ENCODE results near the gene ADRM1.

The ADRM1 gene

DNA sequence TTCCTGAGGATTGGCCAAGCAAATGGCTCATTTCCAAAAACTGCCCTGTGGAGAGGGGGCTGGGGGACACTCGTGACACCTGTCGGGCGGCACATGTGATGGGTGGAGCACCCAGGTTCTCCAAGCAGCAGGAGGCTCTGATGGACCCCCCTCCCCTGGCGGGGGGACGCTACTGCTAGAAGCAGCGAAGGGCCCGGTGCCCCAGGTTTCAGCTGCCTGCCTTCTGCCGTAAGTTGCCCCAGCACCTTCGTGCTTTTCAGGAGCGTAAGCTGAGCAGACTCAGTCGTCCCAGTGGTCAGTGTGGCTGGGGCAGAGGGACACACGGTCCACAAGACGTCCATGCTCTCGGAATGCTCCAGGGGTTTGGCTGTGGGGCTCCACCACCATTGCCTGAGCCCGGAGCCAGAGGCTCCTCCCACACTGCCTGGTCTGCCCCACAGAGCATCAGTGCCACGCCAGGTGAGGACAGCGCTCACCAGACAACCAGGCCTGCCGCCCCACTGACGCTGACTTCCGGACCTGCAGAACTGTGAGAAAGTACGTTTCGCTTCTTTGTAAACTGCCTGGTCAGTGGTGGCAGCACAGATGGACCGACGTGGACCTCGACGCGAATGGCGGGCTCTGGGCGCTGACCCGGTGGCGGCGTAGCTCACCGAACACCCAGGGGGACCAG, 4.1 kb upstream of the ADRM1 start:
- Histone ChIP-seq H3K27ac (ENCODE audit: low read depth, low read length) (no peak overlapping the region), H3K9ac (ENCODE audit: low read length) (no peak overlapping the region), H3K4me3 (ENCODE audit: low read depth, low read length) (no peak overlapping the region), H3K4me1 (ENCODE audit: control insufficient read depth, insufficient read depth, low read length) (no peaks in the 10 kb centered on the region), H3K36me3 (ENCODE audit: control insufficient read depth, insufficient read depth, low read length) (peaks cover 29% of the 10 kb centered on the region), H3K9me3 (ENCODE audit: control insufficient read depth, insufficient read depth, low read depth, low read length) (no peaks in the 10 kb centered on the region), H3K27me3 (ENCODE audit: control insufficient read depth, insufficient read depth, low read length) (no peaks in the 10 kb centered on the region)

DNA sequence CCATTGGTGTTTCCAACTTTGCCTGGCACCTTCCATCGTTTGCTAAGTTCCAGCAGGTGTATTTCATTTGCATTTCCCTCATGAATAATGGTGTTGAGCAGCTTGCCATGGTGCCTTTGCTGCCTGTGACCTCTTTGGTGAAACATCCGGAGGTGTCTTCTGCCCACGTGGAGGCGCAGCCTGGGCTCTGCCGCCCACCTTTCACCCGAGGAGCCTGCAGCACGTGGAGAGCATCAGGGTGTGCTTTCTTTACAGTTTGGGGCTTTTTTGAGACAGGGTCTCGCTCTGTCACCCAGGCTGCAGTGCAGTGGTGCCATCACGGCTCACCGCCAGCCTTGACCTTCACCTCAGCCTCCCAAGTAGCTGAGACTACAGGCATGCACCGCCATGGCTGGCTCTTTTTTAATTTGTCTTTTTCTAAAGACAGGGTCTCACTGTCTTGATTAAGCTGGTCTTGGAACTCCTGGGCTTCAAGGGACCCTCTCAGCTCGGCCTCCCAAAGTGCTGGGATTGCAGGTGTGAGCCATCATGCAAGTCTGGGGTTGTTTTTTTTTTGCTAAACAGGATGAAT, 3.0 kb upstream of the ADRM1 start:
- H3K27ac ChIP-seq (ENCODE audit: low read depth, low read length): no peak overlapping the region

DNA sequence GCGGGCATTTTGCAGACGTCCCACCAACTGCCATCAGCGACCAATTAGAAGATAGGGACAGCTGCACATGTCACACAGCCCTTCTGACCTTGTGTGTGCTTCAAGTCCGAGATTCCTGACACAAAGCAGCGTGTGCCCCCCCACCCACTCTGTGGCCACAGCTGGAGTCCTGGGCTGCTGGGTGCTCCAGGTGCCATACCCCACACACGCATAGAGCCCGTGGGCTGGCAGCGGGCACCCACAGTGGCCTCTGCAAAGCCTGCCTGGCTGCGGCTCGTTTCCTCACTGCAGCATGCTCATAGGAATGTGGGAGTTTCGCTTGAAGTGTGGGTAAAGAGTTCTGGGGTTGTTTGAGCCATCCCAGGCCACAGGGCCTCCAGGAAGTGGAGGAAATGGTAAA, 2.5 kb upstream of the ADRM1 start:
- Histone ChIP-seq H3K36me3 (ENCODE audit: control insufficient read depth, insufficient read depth, low read length) (peaks cover 31% of the 10 kb centered on the region), H3K9ac (ENCODE audit: low read length) (no peak overlapping the region), H3K4me3 (ENCODE audit: low read depth, low read length) (no peak overlapping the region), H3K4me1 (ENCODE audit: control insufficient read depth, insufficient read depth, low read length) (peaks cover 12% of the 10 kb centered on the region), H3K27me3 (ENCODE audit: control insufficient read depth, insufficient read depth, low read length) (no peaks in the 10 kb centered on the region), H3K9me3 (ENCODE audit: control insufficient read depth, insufficient read depth, low read depth, low read length) (no peaks in the 10 kb centered on the region), H3K27ac (ENCODE audit: low read depth, low read length) (no peak overlapping the region)

More for the DNA sequence above, 3.0 kb upstream of the ADRM1 start:
- H3K9me3 ChIP-seq (ENCODE audit: control insufficient read depth, insufficient read depth, low read depth, low read length): no peaks in the 10 kb centered on the region
- H3K4me1 ChIP-seq (ENCODE audit: control insufficient read depth, insufficient read depth, low read length): peaks cover 8% of the 10 kb centered on the region
- no peak overlapping the region for H3K9ac ChIP-seq (ENCODE audit: low read length)
- no peaks in the 10 kb centered on the region for H3K27me3 ChIP-seq (ENCODE audit: control insufficient read depth, insufficient read depth, low read length)
- peaks cover 29% of the 10 kb centered on the region for H3K36me3 ChIP-seq (ENCODE audit: control insufficient read depth, insufficient read depth, low read length)
- no peak overlapping the region for H3K4me3 ChIP-seq (ENCODE audit: low read depth, low read length)

DNA sequence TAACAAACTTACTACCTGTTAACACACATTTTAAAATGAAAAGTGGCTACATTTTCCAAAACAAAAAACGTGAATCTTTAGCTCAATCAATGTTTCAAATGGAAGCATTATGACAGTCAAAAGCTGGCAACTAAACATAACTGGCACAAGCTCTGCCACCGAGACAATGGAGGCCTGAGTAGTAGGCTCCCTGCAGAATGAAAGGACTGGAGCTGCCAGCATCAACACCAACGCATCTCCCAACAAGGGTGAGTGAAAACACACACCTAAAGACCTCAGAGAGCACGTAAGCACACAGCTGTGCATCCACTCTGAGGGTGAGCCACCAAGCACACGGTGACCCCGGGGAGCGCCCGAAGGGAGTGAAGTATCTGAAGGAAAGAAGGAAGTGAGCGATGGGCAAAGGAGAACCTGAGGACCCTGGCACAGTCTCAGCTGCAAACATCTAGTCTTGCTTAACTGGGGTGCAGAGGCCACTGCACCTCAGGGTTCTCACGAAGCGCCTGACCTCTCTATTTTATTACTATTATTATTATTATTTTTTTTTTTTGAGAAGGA, 1.6 kb upstream of the ADRM1 start:
- no peak overlapping the region; the same call in 1 of the 2 replicates for H3K4me3 ChIP-seq (ENCODE audit: low read depth, low read length)

DNA sequence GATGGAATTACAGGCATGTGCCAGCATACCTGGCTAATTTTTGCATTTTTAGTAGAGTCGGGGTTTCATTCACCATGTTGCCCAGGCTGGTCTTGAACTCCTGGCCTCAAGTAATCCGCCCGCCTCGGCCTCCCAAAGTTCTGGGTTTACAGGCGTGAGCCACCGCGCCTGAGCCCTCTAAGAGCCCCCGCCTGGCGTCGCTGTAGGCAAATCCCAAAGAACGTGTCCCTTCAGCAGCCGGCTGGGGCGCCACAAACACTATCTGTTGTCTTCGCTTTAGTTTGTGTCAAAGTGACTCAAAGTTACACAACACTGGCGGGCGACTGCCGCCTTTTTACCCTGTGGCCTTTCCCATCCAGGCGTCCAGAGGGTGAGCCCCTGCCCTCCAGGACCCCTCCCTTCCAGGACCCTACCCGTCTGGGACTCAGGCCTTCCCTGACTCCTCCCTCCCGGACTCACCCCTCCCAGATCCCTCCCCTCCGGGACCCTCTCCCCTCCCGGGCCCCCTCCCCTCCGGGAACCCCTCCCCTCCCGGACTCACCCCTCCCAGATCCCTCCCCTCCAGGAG, 940 bp upstream of the ADRM1 start:
- Histone ChIP-seq H3K9ac (ENCODE audit: low read length) (peak overlapping the region; percentile 97), H3K27ac (ENCODE audit: low read depth, low read length) (no peak overlapping the region), H3K4me3 (ENCODE audit: low read depth, low read length) (peak overlapping the region; percentile 94), H3K4me1 (ENCODE audit: control insufficient read depth, insufficient read depth, low read length) (peaks cover 12% of the 10 kb centered on the region), H3K36me3 (ENCODE audit: control insufficient read depth, insufficient read depth, low read length) (peaks cover 34% of the 10 kb centered on the region), H3K27me3 (ENCODE audit: control insufficient read depth, insufficient read depth, low read length) (no peaks in the 10 kb centered on the region), H3K9me3 (ENCODE audit: control insufficient read depth, insufficient read depth, low read depth, low read length) (no peaks in the 10 kb centered on the region)

More for the DNA sequence above, 1.6 kb upstream of the ADRM1 start:
- Histone ChIP-seq H3K9me3 (ENCODE audit: control insufficient read depth, insufficient read depth, low read depth, low read length) (no peaks in the 10 kb centered on the region), H3K36me3 (ENCODE audit: control insufficient read depth, insufficient read depth, low read length) (peaks cover 31% of the 10 kb centered on the region), H3K27me3 (ENCODE audit: control insufficient read depth, insufficient read depth, low read length) (no peaks in the 10 kb centered on the region), H3K4me1 (ENCODE audit: control insufficient read depth, insufficient read depth, low read length) (peaks cover 12% of the 10 kb centered on the region), H3K9ac (ENCODE audit: low read length) (no peak overlapping the region), H3K27ac (ENCODE audit: low read depth, low read length) (no peak overlapping the region)

DNA sequence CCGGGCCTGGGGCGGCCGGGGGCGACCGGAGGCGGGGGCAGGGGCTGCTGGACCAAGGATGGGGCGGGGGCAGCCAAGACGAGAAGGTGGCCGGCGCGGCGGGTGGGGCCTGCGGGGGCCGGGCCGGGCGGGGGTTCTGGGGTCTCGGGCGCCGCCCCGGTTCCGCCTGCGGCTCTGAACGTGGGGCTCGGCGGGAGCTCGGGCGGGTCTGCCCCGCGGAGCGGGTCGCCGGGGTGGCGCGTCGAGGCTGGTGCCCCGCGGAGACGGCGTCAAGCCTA, 204 bp downstream of the ADRM1 start:
- no peaks in the 10 kb centered on the region for H3K9me3 ChIP-seq (ENCODE audit: control insufficient read depth, insufficient read depth, low read depth, low read length)
- H3K4me1 ChIP-seq (ENCODE audit: control insufficient read depth, insufficient read depth, low read length): peaks cover 12% of the 10 kb centered on the region
- H3K36me3 ChIP-seq (ENCODE audit: control insufficient read depth, insufficient read depth, low read length): peaks cover 44% of the 10 kb centered on the region
- peak overlapping the region; percentile 90 for H3K4me3 ChIP-seq (ENCODE audit: low read depth, low read length)
- peak overlapping the region; percentile 93 for H3K9ac ChIP-seq (ENCODE audit: low read length)
- no peaks in the 10 kb centered on the region for H3K27me3 ChIP-seq (ENCODE audit: control insufficient read depth, insufficient read depth, low read length)
- H3K27ac ChIP-seq (ENCODE audit: low read depth, low read length): peak overlapping the region; percentile 72; the same call in 1 of the 2 replicates

DNA sequence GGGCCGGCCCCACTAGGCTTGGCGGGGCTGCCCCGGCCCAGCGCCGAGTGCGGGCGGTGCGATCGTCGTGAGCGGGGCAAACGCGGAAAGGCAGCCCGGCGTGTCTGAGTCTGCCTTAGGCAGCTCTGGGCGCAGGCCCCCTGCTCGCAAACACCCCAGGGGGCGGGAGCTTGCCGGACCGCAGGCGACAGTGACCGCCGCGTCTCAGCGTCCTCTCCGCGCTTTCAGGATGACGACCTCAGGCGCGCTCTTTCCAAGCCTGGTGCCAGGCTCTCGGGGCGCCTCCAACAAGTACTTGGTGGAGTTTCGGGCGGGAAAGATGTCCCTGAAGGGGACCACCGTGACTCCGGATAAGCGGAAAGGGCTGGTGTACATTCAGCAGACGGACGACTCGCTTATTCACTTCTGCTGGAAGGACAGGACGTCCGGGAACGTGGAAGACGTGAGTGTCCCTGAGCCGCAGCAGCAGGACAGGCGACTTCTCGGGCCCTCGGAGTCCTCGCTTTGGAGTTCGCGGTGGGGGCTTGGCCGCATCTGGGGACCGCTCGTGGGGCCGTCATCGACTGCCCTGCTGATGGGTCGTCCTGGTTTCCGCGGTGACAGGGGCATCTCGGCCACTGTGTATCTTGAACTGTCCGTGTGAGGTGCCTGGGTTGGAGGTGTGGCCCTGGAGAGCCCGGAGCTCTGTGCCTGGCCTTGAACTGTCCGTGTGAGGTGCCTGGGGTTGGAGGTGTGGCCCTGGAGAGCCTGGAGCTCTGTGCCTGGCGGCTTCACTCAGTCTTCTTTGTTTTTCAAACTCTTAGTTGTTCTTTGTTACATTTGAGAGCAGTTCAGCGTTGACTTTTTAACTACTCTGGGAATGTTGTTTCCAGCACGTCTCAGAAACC, 786 bp downstream of the ADRM1 start:
- Histone ChIP-seq H3K27ac (ENCODE audit: low read depth, low read length) (peak overlapping the region; percentile 72; the same call in 1 of the 2 replicates), H3K4me1 (ENCODE audit: control insufficient read depth, insufficient read depth, low read length) (peaks cover 12% of the 10 kb centered on the region), H3K9me3 (ENCODE audit: control insufficient read depth, insufficient read depth, low read depth, low read length) (no peaks in the 10 kb centered on the region), H3K9ac (ENCODE audit: low read length) (peak overlapping the region; percentile 93), H3K27me3 (ENCODE audit: control insufficient read depth, insufficient read depth, low read length) (no peaks in the 10 kb centered on the region), H3K4me3 (ENCODE audit: low read depth, low read length) (peak overlapping the region; percentile 90), H3K36me3 (ENCODE audit: control insufficient read depth, insufficient read depth, low read length) (peaks cover 50% of the 10 kb centered on the region)

DNA sequence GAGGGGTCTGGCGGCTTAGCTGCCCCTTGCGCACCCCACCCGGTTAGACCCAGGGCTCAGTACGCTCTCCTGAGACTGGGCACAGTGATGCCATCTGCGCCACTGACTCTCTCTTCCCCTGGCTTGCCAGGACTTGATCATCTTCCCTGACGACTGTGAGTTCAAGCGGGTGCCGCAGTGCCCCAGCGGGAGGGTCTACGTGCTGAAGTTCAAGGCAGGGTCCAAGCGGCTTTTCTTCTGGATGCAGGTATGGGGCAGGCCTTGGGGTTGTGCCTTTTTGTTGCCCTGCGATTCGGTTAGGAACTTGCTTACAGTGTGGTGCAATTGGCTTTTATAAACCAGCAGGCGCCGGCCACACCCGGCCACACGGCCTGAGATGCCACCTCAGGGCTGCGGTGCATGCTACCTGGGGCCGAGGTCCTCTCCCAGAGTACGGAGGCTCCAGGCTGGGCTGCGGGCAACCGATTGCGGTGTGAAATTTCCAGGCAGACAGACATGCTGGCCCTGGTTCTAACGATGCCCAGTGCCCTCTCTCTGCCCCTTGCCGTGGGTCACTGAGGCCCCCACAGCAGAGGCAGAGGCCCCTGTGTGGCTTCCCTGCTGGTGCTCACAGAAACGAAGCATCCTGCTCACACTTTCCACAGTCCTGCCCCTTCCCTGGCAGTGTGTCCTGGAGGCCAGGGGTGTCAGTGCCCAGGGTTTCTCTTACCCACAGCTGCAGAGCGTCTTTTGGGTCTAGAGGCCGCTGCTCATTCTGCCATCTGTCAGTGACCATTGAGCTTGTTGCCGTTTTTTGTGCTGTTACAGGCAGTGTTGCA, 1.7 kb downstream of the ADRM1 start:
- Histone ChIP-seq H3K9me3 (ENCODE audit: control insufficient read depth, insufficient read depth, low read depth, low read length) (no peaks in the 10 kb centered on the region), H3K36me3 (ENCODE audit: control insufficient read depth, insufficient read depth, low read length) (peaks cover 58% of the 10 kb centered on the region), H3K4me1 (ENCODE audit: control insufficient read depth, insufficient read depth, low read length) (peaks cover 12% of the 10 kb centered on the region), H3K27ac (ENCODE audit: low read depth, low read length) (no peak overlapping the region), H3K27me3 (ENCODE audit: control insufficient read depth, insufficient read depth, low read length) (no peaks in the 10 kb centered on the region), H3K9ac (ENCODE audit: low read length) (peak overlapping the region; percentile 93), H3K4me3 (ENCODE audit: low read depth, low read length) (peak overlapping the region; percentile 90)

DNA sequence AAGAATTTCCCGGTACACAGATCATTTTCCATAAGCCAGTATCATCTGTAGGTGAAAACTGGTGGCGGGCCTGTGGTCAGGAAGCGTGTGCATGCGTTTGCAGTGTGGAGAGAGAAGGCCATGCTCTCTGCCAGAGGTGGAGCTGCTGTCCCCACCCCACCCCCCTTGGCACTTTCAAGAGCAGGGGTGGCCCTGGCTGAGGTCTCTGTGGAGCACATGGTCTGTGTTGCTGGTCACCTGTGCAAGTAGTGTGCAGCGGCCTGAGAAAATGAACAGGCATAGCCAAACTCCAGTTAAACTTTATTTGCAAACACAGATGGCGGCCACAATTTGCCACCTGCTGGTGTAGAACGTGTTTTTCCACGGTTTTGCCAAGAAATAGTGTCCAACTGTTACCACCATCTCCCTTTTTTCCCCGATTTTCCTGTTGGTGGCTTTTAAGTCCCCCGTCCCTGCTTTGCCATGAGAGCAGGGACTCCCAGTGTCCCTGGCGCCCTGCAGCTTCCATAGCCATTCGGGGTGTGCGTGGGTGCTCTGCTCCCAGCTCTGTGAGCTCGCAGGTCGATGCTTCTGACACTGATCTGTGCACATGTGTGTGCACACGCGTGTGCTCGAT, 2.5 kb downstream of the ADRM1 start:
- H3K9me3 ChIP-seq (ENCODE audit: control insufficient read depth, insufficient read depth, low read depth, low read length): no peaks in the 10 kb centered on the region
- peak overlapping the region; percentile 56 for H3K9ac ChIP-seq (ENCODE audit: low read length)
- H3K27me3 ChIP-seq (ENCODE audit: control insufficient read depth, insufficient read depth, low read length): no peaks in the 10 kb centered on the region
- H3K36me3 ChIP-seq (ENCODE audit: control insufficient read depth, insufficient read depth, low read length): peaks cover 65% of the 10 kb centered on the region
- 0 out of 2 replicates have a peak overlapping the region, but pooled peaks have one; percentile 90 for H3K4me3 ChIP-seq (ENCODE audit: low read depth, low read length)
- H3K4me1 ChIP-seq (ENCODE audit: control insufficient read depth, insufficient read depth, low read length): peaks cover 12% of the 10 kb centered on the region
- H3K27ac ChIP-seq (ENCODE audit: low read depth, low read length): no peak overlapping the region

Measured in HUES6 (cell line).